Activated CD4-positive, alpha-beta T cell treated with anti-CD3 and anti-CD28 coated beads, Interleukin-2, Interleukin-4, amounts not matched to agents 100 ng/mL and 50 ng/mL, durations not matched to agents 16 hours and 8 hours (primary cell): Measurements from ENCODE around the gene TPR.

ENCODE experiments used
- DNase-seq: peaks from one replicate; pipeline ENCODE4 v3.0.0-alpha.2; 2020; ENCODE audit warnings: low spot score

Gene TPR

DNA sequence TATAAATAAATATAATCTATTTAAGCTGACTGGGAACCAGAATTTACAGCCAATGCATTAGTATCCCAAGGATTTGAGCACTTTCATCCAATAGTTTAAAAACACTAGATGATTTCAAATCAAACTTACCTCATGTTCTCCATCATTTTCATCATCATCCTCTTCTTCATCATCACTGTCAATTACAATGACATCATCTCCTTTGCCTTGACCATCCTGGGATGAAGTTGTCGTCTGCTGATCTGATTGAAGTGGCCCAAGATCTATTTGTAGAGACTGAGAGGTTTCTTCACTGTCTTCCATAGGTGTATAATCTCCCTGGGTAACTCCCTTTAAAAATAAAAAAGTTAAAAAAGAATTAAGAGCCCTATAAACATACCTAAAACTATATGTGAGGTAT lies 47.7 kb downstream of the TPR start:
- DNase-seq, result no peak

DNA sequence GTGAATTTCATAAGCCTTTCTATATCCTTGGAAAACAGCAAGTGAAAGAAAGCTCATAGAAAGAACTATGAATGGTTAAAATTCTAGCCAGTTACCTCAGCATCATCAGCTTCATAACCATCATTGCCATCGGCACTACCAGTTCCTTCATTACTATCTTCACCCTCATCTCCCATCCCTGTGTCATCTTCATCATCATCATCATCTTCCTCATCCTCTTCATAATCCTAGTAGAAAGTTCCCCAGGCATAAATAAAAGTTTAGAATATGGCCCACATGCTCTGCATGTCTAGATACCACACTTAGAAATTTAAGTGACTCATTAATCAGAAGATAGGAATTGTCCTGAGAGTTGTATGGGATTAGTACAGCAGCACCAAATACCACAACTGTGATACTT lies 49.0 kb downstream of the TPR start:
- no peak for DNase-seq

DNA sequence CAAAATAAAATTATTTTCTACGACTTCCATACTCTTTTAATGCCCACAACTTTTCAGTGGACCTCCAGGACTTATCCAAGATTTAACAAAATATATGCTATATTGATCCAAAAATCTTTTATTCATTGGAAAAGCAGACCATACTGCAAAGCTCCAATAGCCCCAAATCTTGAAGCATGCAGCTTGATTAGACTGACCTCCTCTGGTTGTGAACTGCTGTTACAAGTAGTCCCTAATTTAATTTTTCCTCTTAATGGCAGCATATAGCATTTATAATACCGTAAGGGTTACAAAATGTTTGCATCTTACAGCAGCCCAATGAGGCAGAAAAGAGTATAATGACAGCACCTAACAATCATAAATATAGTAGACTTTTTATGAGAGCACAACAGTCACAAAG lies 49.8 kb downstream of the TPR start:
- no peak for DNase-seq

DNA sequence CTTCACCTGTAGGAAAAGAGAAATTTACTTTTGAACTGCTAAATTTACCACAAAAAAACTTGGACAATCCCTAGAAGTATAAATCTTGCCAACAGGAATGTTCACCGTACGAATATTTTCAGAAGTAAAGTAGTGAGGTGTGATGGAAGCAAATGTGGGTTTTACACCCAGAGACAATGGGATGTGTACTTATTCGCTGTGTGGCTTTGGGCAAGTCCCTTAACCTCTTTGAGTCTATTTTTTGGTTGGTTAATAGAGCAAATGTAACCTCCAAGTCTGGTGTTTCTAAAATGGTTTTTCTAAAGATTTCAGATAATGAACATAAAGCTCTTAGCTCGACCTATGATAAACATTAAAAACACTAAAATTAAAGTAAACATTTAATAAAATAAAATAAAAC lies 51.2 kb downstream of the TPR start:
- no peak for DNase-seq

DNA sequence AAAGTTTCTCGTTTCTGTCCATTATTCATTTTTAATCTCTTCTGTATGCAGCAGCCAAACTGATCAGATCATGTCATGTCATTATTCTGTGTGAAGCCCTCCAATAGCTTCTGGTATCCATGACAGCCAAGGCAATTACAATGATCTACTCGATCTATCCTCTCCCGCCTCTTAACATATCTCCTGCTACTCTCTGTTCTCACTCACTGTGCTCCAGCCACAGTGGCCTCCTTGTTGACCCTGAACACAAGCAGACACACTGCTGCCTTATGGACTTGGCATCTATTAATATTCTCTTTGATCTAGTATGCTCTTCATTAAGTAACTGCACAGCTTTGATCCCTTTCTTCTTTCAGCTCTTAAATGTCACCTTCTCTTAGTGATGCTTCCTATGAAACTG lies 59.5 kb downstream of the TPR start:
- DNase-seq, result no peak

DNA sequence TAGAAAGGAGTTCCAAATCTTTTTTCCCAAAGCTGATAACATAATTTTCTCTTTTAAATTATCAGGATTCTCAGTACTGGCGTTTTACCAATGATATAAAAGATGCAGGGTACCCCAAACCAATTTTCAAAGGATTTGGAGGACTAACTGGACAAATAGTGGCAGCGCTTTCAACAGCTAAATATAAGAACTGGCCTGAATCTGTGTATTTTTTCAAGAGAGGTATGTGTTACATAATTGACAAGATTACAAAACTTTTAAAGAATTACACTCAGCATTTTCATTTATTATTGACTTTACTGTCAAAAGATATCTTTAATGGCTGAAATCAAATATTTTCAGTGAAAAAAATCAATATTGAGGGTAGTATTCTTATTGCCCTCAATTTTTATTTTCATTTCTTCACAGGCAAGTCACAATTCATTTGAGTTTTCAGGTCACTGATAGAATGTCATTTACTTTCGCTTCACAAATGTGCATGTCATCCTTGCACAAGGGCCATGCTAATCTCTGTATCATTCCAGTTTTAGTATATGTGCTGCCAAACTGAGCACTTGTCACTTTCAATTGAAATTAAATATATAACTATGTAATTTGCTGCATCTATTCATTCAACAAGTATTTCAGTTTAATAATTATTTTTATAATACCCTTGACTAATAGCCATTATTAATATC lies 63.5 kb downstream of the TPR start:
- DNase-seq, result no peak

DNA sequence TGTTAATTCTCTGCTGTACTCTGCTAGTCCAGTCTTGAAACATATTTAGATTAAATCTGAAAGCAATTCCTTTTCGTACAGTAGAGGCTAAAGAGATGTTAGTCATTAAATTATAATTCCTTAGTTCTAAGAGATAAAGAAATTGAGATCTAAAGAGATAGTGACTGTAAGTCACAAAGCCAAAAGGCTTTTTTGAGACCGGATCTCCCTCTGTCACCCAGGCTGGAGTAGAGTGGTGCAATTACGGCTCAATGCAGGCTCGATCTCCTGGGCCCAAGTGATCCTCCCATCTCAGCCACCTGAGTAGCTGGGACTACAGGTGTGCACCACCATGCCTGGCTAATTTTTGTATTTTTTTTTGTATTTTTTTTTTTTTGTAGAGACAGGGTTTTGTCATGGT lies 64.7 kb downstream of the TPR start:
- no peak for DNase-seq

DNA sequence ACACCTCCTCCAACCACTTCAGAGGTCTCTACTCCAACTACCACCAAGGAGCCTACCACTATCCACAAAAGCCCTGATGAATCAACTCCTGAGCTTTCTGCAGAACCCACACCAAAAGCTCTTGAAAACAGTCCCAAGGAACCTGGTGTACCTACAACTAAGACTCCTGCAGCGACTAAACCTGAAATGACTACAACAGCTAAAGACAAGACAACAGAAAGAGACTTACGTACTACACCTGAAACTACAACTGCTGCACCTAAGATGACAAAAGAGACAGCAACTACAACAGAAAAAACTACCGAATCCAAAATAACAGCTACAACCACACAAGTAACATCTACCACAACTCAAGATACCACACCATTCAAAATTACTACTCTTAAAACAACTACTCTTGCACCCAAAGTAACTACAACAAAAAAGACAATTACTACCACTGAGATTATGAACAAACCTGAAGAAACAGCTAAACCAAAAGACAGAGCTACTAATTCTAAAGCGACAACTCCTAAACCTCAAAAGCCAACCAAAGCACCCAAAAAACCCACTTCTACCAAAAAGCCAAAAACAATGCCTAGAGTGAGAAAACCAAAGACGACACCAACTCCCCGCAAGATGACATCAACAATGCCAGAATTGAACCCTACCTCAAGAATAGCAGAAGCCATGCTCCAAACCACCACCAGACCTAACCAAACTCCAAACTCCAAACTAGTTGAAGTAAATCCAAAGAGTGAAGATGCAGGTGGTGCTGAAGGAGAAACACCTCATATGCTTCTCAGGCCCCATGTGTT lies 66.6 kb downstream of the TPR start:
- no peak for DNase-seq

DNA sequence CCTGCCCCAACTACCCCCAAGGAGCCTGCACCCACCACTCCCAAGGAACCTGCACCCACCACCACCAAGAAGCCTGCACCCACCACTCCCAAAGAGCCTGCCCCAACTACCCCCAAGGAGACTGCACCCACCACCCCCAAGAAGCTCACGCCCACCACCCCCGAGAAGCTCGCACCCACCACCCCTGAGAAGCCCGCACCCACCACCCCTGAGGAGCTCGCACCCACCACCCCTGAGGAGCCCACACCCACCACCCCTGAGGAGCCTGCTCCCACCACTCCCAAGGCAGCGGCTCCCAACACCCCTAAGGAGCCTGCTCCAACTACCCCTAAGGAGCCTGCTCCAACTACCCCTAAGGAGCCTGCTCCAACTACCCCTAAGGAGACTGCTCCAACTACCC lies 67.6 kb downstream of the TPR start:
- no peak for DNase-seq

DNA sequence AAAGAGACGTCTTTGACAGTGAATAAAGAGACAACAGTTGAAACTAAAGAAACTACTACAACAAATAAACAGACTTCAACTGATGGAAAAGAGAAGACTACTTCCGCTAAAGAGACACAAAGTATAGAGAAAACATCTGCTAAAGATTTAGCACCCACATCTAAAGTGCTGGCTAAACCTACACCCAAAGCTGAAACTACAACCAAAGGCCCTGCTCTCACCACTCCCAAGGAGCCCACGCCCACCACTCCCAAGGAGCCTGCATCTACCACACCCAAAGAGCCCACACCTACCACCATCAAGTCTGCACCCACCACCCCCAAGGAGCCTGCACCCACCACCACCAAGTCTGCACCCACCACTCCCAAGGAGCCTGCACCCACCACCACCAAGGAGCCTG lies 68.5 kb downstream of the TPR start:
- no peak for DNase-seq

DNA sequence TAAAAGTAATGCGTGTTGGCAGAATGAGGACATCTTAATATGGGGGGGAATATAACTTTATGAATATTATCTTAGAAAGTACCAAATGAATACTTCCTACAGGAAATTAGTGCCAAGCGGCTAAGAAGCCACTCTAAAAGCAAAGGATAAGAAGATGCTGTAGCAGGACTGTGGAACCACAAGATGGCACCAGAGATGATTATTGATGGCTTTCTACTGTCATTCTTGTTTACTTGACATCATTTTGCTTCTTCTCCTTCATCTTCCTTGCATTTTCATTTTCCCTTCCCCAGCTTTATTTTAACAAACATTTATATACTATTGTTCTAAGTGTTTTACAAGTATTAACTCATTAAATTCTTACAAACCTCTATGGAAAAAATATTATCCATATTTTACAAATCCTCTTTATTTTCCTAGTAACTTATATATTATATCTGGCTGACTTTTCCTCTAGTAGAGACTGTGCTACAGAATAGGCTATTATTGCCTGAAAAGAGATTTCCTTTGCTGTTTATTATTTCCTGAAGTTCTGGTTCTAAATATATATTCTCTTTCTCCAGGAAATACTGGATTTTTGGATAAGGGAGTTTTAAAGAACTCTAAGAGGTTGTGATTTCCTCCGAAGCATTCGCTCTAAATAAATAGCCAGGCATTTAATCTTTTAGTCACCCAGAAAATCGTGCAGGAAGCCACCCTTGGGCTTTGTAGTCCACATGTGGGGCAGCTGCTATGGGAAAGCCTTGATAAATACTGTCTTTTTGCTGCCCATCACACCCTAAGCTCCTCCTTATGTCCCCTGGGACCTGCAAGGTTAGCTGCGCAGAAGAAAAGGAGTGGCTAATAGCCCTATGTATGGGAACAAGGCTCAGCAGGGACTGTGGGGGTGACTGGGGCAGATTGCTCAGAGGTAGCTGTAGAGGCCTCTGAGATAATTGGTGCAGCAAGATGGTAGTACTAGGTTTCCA lies 69.8 kb downstream of the TPR start:
- DNase-seq, result peak; percentile 56

DNA sequence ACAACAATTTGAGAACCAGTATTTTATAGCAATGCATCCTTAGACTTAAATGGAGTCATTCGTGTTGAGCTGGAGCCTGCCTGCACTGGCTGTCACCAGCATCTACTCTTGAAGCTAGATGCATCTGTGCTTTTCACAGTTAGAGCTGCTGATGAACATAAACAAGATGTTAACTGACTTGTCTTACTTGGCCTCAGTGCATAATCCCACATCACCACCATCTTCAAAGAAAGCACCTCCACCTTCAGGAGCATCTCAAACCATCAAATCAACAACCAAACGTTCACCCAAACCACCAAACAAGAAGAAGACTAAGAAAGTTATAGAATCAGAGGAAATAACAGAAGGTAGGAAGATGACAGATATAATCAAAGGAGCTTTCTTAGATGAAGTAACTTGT lies 71.1 kb downstream of the TPR start:
- no peak for DNase-seq

DNA sequence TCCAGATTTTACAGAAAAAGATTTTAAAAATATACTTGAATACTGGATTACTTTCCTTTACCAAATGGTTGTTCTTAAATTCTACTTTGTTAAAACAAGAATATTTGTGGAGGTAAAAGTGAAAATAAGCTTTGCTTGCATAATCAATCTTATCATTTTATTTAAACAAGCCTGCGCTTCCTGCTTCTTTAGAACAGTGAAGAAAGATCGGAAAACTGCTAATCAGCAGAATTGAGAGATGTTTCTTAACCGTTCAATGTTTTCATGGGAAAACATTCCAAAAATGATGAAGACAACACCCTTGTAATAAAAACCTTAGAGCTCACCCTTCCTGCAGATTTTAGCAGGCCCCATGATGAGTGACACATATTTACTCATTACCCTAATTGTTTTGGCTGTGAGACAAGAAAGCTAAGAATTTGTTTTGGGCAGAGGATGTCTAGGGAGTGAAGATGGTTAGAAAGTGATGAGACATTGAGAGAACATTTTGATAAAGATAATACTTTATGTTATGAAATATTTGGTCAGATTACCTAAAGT lies 72.6 kb downstream of the TPR start:
- no peak for DNase-seq

DNA sequence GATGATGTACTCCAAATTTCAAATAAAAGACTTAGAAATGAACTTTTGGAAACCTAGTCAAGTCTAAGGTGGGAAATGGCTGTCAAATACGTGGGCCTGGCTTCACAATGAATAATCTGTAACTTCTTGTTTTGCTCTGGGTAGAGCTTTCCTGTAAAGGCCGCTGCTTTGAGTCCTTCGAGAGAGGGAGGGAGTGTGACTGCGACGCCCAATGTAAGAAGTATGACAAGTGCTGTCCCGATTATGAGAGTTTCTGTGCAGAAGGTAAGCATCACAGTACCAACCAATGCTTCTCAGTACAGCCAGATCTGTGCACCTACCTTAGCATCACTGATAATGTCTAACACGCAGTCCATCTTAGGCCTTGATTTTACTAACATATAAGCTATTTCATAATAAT lies 73.6 kb downstream of the TPR start:
- no peak for DNase-seq

DNA sequence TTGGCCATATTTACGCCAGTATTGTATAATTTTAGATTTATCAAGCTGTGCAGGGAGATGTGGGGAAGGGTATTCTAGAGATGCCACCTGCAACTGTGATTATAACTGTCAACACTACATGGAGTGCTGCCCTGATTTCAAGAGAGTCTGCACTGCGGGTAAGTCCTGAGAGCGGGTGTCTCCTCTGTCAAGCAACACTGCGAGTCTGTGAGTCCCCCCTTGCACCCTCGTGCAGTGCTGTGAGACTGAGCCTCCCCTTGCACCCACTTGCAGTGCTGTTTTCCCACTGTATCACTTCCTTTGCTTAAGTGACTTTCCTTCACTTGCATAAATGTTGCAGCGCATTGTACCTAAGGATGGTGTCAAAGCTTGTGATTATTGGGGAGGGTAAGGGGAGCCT lies 75.0 kb downstream of the TPR start:
- DNase-seq, result no peak

DNA sequence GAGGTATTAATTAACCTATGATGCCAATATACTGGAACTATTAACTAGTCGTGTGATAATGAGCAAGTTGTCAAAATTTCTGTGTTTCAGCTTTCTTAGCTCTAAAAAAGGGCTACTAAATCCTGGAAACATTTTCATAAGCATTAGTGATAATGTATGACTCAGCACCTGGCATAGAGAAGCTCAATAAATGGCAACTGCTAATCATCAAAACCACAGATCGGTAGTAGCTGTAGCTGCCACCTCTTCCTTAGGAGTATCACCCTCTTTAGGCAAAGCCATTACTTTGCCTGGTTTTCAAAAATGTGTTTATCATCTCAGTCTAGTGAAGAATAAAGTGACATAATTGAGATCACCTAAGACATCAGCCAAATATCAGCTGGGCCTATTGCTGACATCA lies 75.5 kb downstream of the TPR start:
- no peak for DNase-seq

DNA sequence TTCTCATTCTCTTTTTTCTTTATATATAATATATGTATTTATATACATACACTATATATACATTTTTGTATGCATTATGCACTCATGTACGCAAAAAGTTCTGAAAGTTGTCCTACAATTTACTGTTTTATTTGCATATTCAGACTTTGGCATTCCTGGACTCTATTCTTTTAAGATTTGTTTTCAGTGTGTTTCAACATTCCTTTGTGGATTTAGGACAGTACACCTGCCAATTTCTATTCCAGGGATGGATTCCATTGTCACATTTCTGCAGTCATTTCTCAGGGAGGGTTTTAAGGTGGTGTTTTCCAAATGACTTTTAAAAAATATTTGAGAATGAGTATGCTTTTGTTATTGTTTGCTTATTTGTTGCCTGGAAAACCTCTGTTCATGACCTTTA lies 76.2 kb downstream of the TPR start:
- DNase-seq, result no peak

DNA sequence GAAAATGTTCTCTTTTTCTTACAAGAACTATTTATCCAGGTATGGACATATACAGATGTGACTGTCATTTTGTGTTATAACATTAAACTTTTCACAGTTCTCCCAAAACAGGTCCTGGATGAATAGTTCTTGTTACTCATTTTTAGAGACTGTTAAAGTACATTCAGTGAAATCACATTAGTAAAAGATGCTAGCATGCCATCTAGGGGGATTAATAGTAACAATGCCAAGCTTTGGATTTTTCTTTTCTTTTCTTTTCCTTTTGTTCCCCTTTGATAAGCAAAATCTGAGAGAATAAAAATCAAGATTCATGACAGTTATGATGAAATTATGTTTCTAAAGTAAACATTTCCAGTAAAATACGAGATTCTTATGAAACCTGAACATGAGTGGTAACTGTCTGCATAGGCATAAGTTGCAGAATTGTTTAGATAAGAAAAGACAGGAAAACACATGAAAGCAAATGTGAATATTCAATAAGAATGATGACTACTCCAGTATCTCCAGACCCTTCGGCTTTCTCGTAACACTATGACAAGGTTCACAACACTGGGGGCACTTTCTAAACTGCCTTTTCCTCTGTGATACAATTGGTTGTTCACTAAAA lies 77.5 kb downstream of the TPR start:
- no peak for DNase-seq

DNA sequence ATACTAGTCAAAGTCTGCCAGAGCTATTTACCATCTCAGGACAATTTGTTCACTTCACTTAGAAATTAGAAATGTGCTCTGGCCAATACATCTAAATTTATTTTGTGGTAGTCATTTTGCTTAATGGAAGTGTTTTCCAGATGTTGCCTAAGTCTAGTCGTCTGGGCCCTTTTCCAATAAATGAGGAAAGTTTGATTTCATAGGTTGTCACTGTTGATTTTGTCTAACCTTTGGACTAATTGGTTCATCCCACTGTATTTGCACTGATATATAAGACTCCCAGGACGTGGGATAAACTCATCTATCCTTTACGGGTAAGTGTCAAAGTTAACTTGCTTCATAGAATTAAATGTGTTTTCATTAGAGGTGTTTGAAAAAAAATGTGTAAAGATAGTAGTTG lies 79.1 kb downstream of the TPR start, which contains the start of gene PRG4:
Gene PRG4, plus strand, starts transcription at position 300 of the 400 bp plus-strand sequence.
- no peak for DNase-seq

DNA sequence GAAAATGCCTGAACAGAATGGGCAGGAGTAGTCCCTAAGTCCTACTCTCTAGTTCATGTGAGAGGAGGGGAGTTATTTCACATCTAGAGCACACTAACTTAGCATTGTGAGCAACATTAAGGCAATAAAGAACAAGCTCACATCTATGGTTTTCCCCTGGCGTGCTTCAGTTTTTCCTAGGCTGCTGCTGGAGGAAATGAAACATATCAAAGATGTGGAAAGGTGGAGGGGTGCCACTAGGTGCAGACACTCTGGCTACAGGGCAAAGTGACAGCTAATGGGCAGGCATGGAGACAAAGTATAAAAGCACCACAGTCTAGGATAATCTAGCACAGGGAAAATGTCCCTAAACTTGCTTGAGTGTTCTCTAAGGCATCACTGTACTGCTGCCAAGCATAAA lies 82.2 kb downstream of the TPR start:
- no peak for DNase-seq

DNA sequence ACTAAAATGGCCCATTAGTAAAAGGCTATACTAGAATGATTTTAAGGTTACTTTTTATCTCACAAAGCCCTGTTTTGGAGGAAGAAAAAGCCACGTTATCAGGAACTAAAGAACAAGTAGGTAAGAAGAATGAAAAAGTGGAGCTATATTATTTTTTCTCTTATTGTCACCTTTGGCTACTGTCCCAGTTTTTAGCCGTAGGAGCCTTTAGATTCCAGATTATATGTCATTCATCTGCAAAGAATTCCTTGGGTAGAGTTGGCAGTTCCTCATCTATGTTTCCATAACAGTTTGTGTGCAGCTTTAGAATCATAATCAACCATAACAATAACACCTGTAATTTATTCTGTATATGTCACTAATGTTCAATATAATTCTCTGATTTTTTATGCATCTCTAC lies 83.8 kb downstream of the TPR start:
- no peak for DNase-seq

DNA sequence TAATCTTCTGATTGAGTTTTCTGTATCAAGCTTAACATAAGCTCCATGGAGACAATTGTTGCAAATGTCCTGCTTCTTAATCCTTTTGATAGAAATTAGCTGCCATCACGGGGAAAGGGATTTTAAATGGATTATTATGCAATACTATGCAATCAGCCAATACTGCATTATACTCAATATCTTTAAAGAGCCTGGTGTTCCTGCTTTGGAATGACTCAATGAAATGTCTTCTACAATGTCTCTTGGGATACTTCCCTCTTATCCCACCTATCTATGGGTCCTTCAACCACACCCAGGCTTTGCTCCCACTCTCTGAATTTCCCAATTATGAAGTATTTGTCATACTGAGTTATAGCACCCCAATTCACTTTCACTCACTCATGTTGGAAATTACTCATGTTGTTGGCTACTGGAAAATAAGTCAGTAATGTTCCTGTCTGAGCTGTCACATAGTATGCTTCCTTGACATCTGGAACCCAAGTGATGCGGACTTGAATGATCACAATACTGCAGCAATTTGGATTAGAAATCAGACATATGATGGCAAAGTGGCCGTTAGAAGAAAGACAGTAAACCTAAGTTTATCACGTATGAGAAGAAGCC lies 85.0 kb downstream of the TPR start:
- peak; percentile 53 for DNase-seq
